HFF-Myc (cell line): ENCODE data around the gene BRICD5.

Experiments
- DNase-seq: peaks from one replicate; pipeline ENCODE4 v3.0.0-alpha.2; 2011; ENCODE audit warnings: low read depth; ENCODE audit errors: extremely low read depth
- H3K4me3 ChIP-seq: replicated peaks from 2 replicates; pipeline ENCODE4 v1.5.1; 2011; ENCODE audit warnings: low read depth, mild to moderate bottlenecking, control low read depth, low read length
- CTCF ChIP-seq: IDR thresholded peaks from 2 replicates; pipeline ENCODE4 v1.5.1; 2012; ENCODE audit warnings: mild to moderate bottlenecking, low read depth, low read length, control low read depth; ENCODE audit errors: missing control alignments

BRICD5 gene

GRCh38 chr16:2180461-2180860 is 30.2 kb downstream of the BRICD5 start:
- no peak for TF ChIP-seq CTCF
- H3K4me3 ChIP-seq, result no peak overlapping the region
- DNase-seq, result no peak

GRCh38 chr16:2179576-2179975 is 31.1 kb downstream of the BRICD5 start:
- TF ChIP-seq CTCF, result no peak
- no peak for DNase-seq
- no peak overlapping the region for H3K4me3 ChIP-seq

DNA sequence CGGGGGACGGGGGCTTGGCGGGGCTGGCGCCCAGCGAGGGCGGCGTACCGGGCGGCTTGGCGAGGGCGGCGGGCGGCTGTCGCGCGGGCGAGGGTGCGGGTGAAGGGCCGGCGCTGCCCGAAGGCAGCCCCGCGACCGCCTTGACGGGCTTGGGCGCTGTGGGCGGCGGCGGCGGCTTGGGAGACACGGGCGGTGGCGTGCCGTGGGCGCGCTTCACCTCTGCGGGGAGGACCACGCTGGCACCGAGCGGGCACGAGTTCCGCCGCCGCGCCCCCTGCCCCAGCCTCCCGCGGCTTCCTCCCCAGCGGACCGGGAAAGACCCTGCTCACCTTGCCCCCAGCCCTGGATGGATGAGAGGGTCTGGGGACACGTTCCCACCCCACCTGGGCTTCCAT is 31.6 kb downstream of the BRICD5 start:
- no peak overlapping the region for H3K4me3 ChIP-seq
- no peak for DNase-seq

GRCh38 chr16:2178321-2179106 is 32.1 kb downstream of the BRICD5 start:
- no peak for DNase-seq
- TF ChIP-seq CTCF, result no peak
- no peak overlapping the region for H3K4me3 ChIP-seq

More for the DNA sequence above, 31.6 kb downstream of the BRICD5 start:
- no peak for TF ChIP-seq CTCF

GRCh38 chr16:2177561-2177960 is 33.1 kb downstream of the BRICD5 start:
- TF ChIP-seq CTCF, result no peak
- DNase-seq, result no peak
- no peak overlapping the region for H3K4me3 ChIP-seq

GRCh38 chr16:2177101-2177500 is 33.6 kb downstream of the BRICD5 start:
- no peak for TF ChIP-seq CTCF
- DNase-seq, result no peak
- no peak overlapping the region for H3K4me3 ChIP-seq

GRCh38 chr16:2176047-2176446 is 34.6 kb downstream of the BRICD5 start:
- H3K4me3 ChIP-seq, result no peak overlapping the region
- DNase-seq, result no peak
- TF ChIP-seq CTCF, result no peak
